GM19043 (cell line): Measurements from ENCODE around the gene ALAS1.

ENCODE experiments used
- ATAC-seq: cut with Tn5 transposase; IDR thresholded peaks from one replicate; pipeline ENCODE4 v1.9.1; 2021; ENCODE audit warnings: low read depth; ENCODE audit not compliant: unreplicated experiment

ALAS1 gene

GRCh38 chr3:52197499-52197841 is 490 bp upstream of the ALAS1 start:
- ATAC-seq = no peak

- ATAC-seq = no peak
These were observed 966 bp downstream of the ALAS1 start for GRCh38 chr3:52198643-52199608.

GRCh38 chr3:52200981-52201679 is 3.2 kb downstream of the ALAS1 start:
- no peak for ATAC-seq

- no peak for ATAC-seq
These were observed 4.6 kb downstream of the ALAS1 start for GRCh38 chr3:52202384-52203077.

DNA sequence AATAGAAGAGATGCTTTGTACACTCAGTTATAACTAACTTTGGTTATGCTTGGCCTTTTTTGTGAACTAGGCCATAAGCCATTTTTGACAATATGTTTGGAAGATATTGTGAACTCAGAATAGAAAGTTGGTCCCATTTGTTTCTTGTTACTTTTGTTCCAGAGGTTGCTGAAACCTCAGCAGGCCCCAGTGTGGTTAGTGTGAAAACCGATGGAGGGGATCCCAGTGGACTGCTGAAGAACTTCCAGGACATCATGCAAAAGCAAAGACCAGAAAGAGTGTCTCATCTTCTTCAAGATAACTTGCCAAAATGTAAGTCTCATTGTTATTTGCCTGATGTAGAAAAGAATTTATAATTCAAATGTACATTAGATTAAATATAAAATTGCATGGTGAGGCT is 5.7 kb downstream of the ALAS1 start:
- no peak for ATAC-seq

GRCh38 chr3:52204337-52205073 is 6.5 kb downstream of the ALAS1 start:
- ATAC-seq = no peak

DNA sequence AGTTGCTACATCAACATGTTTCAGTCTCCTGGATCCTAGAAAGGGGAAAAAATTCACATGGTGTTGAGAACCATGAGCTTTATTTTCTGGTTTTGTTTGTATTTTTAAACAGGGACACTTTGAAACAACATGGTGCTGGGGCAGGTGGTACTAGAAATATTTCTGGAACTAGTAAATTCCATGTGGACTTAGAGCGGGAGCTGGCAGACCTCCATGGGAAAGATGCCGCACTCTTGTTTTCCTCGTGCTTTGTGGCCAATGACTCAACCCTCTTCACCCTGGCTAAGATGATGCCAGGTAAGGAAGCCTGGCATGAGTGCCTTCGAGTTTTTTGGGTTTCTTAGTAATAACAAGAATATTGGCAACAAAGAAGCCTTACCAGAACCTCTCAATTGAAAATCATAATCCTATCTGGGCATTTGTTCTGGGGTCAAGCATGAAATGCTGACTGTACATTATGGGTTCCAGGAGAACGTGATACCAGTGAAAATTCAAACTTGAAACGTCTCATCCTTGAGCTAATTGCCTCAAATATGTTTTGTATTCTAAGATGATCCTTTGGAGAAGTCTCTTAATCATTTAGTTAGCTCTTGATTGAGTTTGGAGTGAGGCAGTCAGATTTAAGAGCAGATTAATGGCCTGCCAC is 7.9 kb downstream of the ALAS1 start:
- no peak for ATAC-seq

GRCh38 chr3:52208556-52208955 is 10.6 kb downstream of the ALAS1 start:
- no peak for ATAC-seq

- ATAC-seq = no peak
These were observed 12.1 kb downstream of the ALAS1 start for GRCh38 chr3:52210037-52210436.

DNA sequence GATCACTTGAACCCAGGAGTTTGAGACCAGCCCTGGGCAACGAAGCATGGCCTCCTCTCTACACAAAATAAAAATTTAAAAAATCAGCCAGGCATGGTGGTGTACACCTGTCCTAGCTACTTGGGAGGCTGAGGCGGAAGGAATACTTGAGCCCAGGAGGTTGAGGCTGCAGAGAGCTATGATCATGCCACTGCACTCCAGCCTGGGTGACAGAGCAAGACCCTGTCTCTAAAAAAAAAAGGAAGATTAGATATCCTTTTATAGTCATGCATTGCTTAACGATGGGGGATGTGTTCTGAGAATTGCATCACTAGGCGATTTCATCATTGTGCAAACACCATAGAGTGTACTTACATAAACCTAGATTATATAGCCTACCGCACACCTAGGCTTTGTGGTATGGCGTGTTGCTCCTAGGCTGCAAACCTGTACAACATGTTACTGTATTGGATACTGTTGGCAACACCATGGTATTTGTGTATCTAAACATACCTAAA is 12.6 kb downstream of the ALAS1 start:
- no peak for ATAC-seq

DNA sequence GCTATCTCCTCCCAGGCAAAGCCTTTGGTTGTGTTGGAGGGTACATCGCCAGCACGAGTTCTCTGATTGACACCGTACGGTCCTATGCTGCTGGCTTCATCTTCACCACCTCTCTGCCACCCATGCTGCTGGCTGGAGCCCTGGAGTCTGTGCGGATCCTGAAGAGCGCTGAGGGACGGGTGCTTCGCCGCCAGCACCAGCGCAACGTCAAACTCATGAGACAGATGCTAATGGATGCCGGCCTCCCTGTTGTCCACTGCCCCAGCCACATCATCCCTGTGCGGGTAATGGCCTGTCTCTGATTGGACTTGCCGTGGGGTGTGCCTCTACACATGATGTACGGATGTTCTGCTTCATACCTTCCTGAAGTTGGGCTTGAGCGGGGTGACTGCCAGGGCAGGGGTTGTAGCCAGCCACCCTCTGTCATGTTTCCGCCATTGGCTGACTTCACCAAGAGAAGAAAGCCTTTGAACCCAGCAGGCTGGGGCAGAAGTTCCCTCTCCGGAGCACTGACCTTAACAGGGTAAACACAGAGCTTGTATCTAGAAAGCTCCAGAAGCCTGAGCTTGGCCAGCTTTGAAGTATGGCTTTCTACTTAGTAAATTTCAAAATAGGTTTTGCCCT is 13.4 kb downstream of the ALAS1 start:
- no peak for ATAC-seq

- no peak for ATAC-seq
These were observed 15.0 kb downstream of the ALAS1 start for GRCh38 chr3:52213005-52213404.

DNA sequence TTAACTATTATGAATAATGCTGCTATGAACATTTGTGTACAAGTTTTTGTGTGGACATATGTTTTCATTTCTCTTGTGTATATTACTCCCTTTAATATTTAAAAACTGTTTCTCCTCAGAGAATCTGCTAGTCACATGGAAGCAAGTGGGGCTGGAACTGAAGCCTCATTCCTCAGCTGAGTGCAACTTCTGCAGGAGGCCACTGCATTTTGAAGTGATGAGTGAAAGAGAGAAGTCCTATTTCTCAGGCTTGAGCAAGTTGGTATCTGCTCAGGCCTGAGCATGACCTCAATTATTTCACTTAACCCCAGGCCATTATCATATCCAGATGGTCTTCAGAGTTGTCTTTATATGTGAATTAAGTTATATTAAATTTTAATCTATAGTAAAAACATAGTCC is 15.9 kb downstream of the ALAS1 start:
- ATAC-seq = no peak

GRCh38 chr3:52215351-52215750 is 17.4 kb downstream of the ALAS1 start:
- no peak for ATAC-seq

DNA sequence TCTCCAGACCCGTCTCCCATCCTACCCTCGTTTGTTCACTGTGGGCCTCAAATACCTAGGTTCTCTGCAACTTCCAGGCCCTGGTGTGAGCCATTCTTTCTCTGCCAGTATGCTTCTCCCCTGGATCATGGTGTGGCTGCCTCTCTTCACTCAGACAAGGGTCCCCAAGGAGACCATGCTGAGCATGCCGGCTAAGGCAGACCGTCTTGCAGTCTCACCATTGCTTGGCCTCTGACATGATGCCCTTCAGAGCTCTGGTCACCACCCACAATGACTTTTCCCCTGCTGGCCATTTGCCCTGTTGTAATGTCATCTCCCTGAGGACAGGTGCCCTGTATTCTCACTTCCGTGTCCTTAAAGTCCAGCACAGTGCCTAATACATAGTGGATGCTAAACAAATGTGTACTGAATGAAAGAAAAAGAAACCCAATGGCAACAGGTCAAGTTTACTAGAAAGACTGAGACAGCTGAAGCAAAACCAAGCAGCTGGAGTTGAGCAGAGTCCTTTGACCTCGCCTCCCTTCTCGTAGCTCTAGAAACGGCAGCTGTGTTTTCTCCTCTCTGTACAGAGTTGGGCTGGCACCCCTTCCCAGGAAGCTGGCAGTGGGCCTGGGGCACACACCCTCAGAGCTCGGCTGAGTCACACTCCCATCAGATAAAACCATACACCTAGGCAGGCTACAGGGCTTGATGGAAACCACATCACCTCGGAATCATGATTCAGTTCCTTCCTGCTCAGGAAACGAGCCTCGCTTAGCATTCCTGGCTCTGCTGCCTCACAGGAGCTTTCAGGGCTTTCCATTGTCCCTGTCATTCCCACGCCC is 18.8 kb downstream of the ALAS1 start:
- ATAC-seq = no peak

DNA sequence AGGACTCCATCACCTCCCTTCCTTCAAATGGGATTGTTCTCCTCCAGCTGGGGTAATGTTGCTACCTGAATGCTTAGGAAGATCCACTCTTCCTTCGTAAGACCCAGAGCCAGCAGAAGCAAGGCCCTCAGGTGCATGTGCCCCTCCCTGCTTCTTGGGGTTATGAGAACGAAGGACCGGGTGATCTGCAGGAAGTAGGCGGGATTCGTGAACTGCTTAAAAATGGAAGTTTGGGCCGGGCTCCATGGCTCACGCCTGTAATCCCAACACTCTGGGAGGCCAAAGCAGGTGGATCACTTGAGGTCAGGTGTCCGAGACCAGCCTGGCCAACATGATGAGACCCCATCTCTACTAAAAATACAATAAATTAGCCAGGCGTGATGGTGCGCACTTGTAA is 19.4 kb downstream of the ALAS1 start:
- no peak for ATAC-seq

DNA sequence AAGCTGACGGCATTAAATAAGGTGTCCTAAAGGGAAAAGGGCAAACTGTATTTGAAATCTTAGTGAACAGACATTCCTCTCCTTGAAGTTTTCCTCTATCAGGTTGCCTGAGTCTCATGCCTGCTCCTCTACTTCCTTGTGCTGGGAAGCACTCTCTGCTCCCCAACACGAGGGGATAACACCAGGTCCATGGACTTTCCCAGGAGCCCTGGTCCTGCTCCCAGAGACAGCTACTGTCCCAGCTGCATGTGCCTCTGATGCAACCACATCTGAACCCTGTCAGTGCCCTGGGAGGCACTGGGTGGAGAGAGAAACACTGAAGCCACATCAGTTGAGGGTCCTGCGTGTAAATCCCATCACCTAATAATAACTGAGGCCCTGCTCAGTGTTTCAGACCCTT is 20.1 kb downstream of the ALAS1 start:
- no peak for ATAC-seq

- no peak for ATAC-seq
These were observed 20.5 kb downstream of the ALAS1 start for GRCh38 chr3:52218454-52218853.
